ENCODE data around the gene CADM1. TPM values are rescaled to one million over a fixed set of nuclear protein-coding genes. Genes with fewer than 3 reads are reported as not detected.

CADM1 gene
- total and polyA plus RNA-seq, 2 experiments from 2014 or later: 48.4 to 54.3 TPM

- no peak overlapping the region for H3K27ac ChIP-seq
- no peak overlapping the region for H2AFZ ChIP-seq
- 81% methylated on average over 4 of the region's 4 CpGs for WGBS (ENCODE audit: low lambda C conversion rate, missing lambda C conversion rate)
- H3K27me3 ChIP-seq: no peaks in the 10 kb centered on the region
- TF ChIP-seq EZH2phosphoT487 (IDR thresholded peaks at IDR 0.05; ENCODE audit: low read depth, severe bottlenecking, unreplicated experiment) (no peak), CTCF (IDR thresholded peaks at IDR 0.05; ENCODE audit: poor library complexity) (no peak), EZH2 (IDR thresholded peaks at IDR 0.05; ENCODE audit: borderline replicate concordance) (no peak)
- H3K36me3 ChIP-seq (replicated peaks; ENCODE audit: insufficient read depth, low read depth): no peaks in the 10 kb centered on the region
- H4K20me1 ChIP-seq (ENCODE audit: insufficient read depth, poor library complexity, severe bottlenecking): no peaks in the 10 kb centered on the region
- no peaks in the 10 kb centered on the region for H3K9me3 ChIP-seq (ENCODE audit: low read depth)
- no peaks in the 10 kb centered on the region for H3K4me1 ChIP-seq (ENCODE audit: insufficient read depth)
- no peaks in the 10 kb centered on the region for H3K9me2 ChIP-seq (replicated peaks; ENCODE audit: insufficient read depth)
- H3K4me3 ChIP-seq: no peak overlapping the region
- H3K4me2 ChIP-seq: no peak overlapping the region
- no peak for DNase-seq (ENCODE audit: low spot score)
- no peaks in the 10 kb centered on the region for H3K79me2 ChIP-seq
Observed at GRCh38 chr11:115377882-115378296, 126.3 kb downstream of the CADM1 start.

- Histone ChIP-seq H3K36me3 (replicated peaks; ENCODE audit: insufficient read depth, low read depth) (no peaks in the 10 kb centered on the region), H3K4me1 (ENCODE audit: insufficient read depth) (no peaks in the 10 kb centered on the region), H3K4me2 (no peak overlapping the region), H3K4me3 (no peak overlapping the region), H3K27me3 (no peaks in the 10 kb centered on the region), H2AFZ (no peak overlapping the region), H3K27ac (no peak overlapping the region), H4K20me1 (ENCODE audit: insufficient read depth, poor library complexity, severe bottlenecking) (no peaks in the 10 kb centered on the region), H3K79me2 (no peaks in the 10 kb centered on the region), H3K9me2 (replicated peaks; ENCODE audit: insufficient read depth) (no peaks in the 10 kb centered on the region), H3K9me3 (ENCODE audit: low read depth) (no peaks in the 10 kb centered on the region)
- no peak for DNase-seq (ENCODE audit: low spot score)
- no peak for TF ChIP-seq EZH2phosphoT487 (IDR thresholded peaks at IDR 0.05; ENCODE audit: low read depth, severe bottlenecking, unreplicated experiment)
- TF ChIP-seq EZH2 (IDR thresholded peaks at IDR 0.05; ENCODE audit: borderline replicate concordance): no peak
- no peak for TF ChIP-seq CTCF (IDR thresholded peaks at IDR 0.05; ENCODE audit: poor library complexity)
Observed at GRCh38 chr11:115368616-115369015, 135.6 kb downstream of the CADM1 start.

GRCh38 chr11:115366826-115367225 lies 137.4 kb downstream of the CADM1 start:
- Histone ChIP-seq H3K79me2 (no peaks in the 10 kb centered on the region), H3K27me3 (no peaks in the 10 kb centered on the region), H3K9me3 (ENCODE audit: low read depth) (no peaks in the 10 kb centered on the region), H3K4me1 (ENCODE audit: insufficient read depth) (no peaks in the 10 kb centered on the region), H3K27ac (no peak overlapping the region), H2AFZ (no peak overlapping the region), H3K36me3 (replicated peaks; ENCODE audit: insufficient read depth, low read depth) (no peaks in the 10 kb centered on the region), H4K20me1 (ENCODE audit: insufficient read depth, poor library complexity, severe bottlenecking) (no peaks in the 10 kb centered on the region), H3K9me2 (replicated peaks; ENCODE audit: insufficient read depth) (no peaks in the 10 kb centered on the region), H3K4me3 (no peak overlapping the region), H3K4me2 (no peak overlapping the region)
- WGBS (ENCODE audit: low lambda C conversion rate, missing lambda C conversion rate): 98% methylated on average over 5 of the region's 5 CpGs
- TF ChIP-seq CTCF (IDR thresholded peaks at IDR 0.05; ENCODE audit: poor library complexity): no peak
- no peak for TF ChIP-seq EZH2 (IDR thresholded peaks at IDR 0.05; ENCODE audit: borderline replicate concordance)
- TF ChIP-seq EZH2phosphoT487 (IDR thresholded peaks at IDR 0.05; ENCODE audit: low read depth, severe bottlenecking, unreplicated experiment): no peak
- no peak for DNase-seq (ENCODE audit: low spot score)

- WGBS (ENCODE audit: low lambda C conversion rate, missing lambda C conversion rate): 85% methylated on average over 4 of the region's 4 CpGs
- no peaks in the 10 kb centered on the region for H3K9me2 ChIP-seq (replicated peaks; ENCODE audit: insufficient read depth)
- no peaks in the 10 kb centered on the region for H3K9me3 ChIP-seq (ENCODE audit: low read depth)
- H3K4me1 ChIP-seq (ENCODE audit: insufficient read depth): no peaks in the 10 kb centered on the region
- no peak overlapping the region for H3K27ac ChIP-seq
- no peak for DNase-seq (ENCODE audit: low spot score)
- H4K20me1 ChIP-seq (ENCODE audit: insufficient read depth, poor library complexity, severe bottlenecking): no peaks in the 10 kb centered on the region
- no peak overlapping the region for H3K4me3 ChIP-seq
- H3K4me2 ChIP-seq: no peak overlapping the region
- TF ChIP-seq EZH2phosphoT487 (IDR thresholded peaks at IDR 0.05; ENCODE audit: low read depth, severe bottlenecking, unreplicated experiment): no peak
- TF ChIP-seq CTCF (IDR thresholded peaks at IDR 0.05; ENCODE audit: poor library complexity): no peak
- TF ChIP-seq EZH2 (IDR thresholded peaks at IDR 0.05; ENCODE audit: borderline replicate concordance): no peak
- no peaks in the 10 kb centered on the region for H3K36me3 ChIP-seq (replicated peaks; ENCODE audit: insufficient read depth, low read depth)
- no peaks in the 10 kb centered on the region for H3K79me2 ChIP-seq
- no peak overlapping the region for H2AFZ ChIP-seq
- no peaks in the 10 kb centered on the region for H3K27me3 ChIP-seq
Observed at GRCh38 chr11:115365907-115366306, 138.3 kb downstream of the CADM1 start.
